Measurements from ENCODE around the gene FAM3B.

Gene FAM3B

GRCh38 chr21:41318218-41318617 lies 1.6 kb downstream of the FAM3B start:
- no peak for DNase-seq (ENCODE audit: low read depth in 2 of 3, low spot score in 2 of 3)

GRCh38 chr21:41319273-41319672 lies 2.7 kb downstream of the FAM3B start:
- no peak for DNase-seq (ENCODE audit: low read depth in 2 of 3, low spot score in 2 of 3)

- DNase-seq (ENCODE audit: low read depth in 2 of 3, low spot score in 2 of 3), result no peak
Measured at GRCh38 chr21:41321211-41321907, 4.8 kb downstream of the FAM3B start.

- no peak for DNase-seq (ENCODE audit: low read depth in 2 of 3, low spot score in 2 of 3)
Measured at GRCh38 chr21:41321908-41322495, 5.4 kb downstream of the FAM3B start.

GRCh38 chr21:41322496-41323382 lies 6.1 kb downstream of the FAM3B start:
- no peak for DNase-seq (ENCODE audit: low read depth in 2 of 3, low spot score in 2 of 3)

GRCh38 chr21:41325138-41325912 lies 8.7 kb downstream of the FAM3B start:
- no peak for DNase-seq (ENCODE audit: low read depth in 2 of 3, low spot score in 2 of 3)

- no peak for DNase-seq (ENCODE audit: low read depth in 2 of 3, low spot score in 2 of 3)
Measured at GRCh38 chr21:41326414-41327080, 9.9 kb downstream of the FAM3B start.

- no peak for DNase-seq (ENCODE audit: low read depth in 2 of 3, low spot score in 2 of 3)
Measured at GRCh38 chr21:41327753-41328152, 11.2 kb downstream of the FAM3B start.

GRCh38 chr21:41328660-41329607 lies 12.3 kb downstream of the FAM3B start:
- DNase-seq (ENCODE audit: low read depth in 2 of 3, low spot score in 2 of 3), result no peak

- DNase-seq (ENCODE audit: low read depth in 2 of 3, low spot score in 2 of 3), result no peak
Measured at GRCh38 chr21:41333752-41334151, 17.2 kb downstream of the FAM3B start.

GRCh38 chr21:41337515-41337914 lies 20.9 kb downstream of the FAM3B start:
- DNase-seq (ENCODE audit: low read depth in 2 of 3, low spot score in 2 of 3), result no peak

- no peak for DNase-seq (ENCODE audit: low read depth in 2 of 3, low spot score in 2 of 3)
Measured at GRCh38 chr21:41338455-41338854, 21.9 kb downstream of the FAM3B start.

GRCh38 chr21:41342035-41342434 lies 25.4 kb downstream of the FAM3B start:
- no peak for DNase-seq (ENCODE audit: low read depth in 2 of 3, low spot score in 2 of 3)

GRCh38 chr21:41344146-41344545 lies 27.5 kb downstream of the FAM3B start:
- no peak for DNase-seq (ENCODE audit: low read depth in 2 of 3, low spot score in 2 of 3)

- no peak for DNase-seq (ENCODE audit: low read depth in 2 of 3, low spot score in 2 of 3)
Measured at GRCh38 chr21:41345356-41345755, 28.8 kb downstream of the FAM3B start.

GRCh38 chr21:41345934-41346685 lies 29.5 kb downstream of the FAM3B start:
- DNase-seq (ENCODE audit: low read depth in 2 of 3, low spot score in 2 of 3), result no peak

- DNase-seq (ENCODE audit: low read depth in 2 of 3, low spot score in 2 of 3), result no peak
Measured at GRCh38 chr21:41346758-41347157, 30.2 kb downstream of the FAM3B start.

GRCh38 chr21:41348434-41348833 lies 31.8 kb downstream of the FAM3B start:
- no peak for DNase-seq (ENCODE audit: low read depth in 2 of 3, low spot score in 2 of 3)

GRCh38 chr21:41349126-41349525 lies 32.5 kb downstream of the FAM3B start:
- no peak for DNase-seq (ENCODE audit: low read depth in 2 of 3, low spot score in 2 of 3)
